HEK293 (cell line): ENCODE measurements around the gene ASB6.

ENCODE experiments used
- CTCF ChIA-PET: fragments of 350-600 bp; formaldehyde crosslinking; extraction: SDS; loops from one replicate; lab custom pipeline; 2021; ENCODE audit warnings: antibody characterized with exemption; lab: Yijun Ruan, JAX
- POLR2A ChIA-PET: fragments of 300-600 bp; formaldehyde crosslinking; extraction: SDS; loops from one replicate; lab custom pipeline; 2020; ENCODE audit warnings: antibody characterized with exemption, inconsistent platforms; lab: Yijun Ruan, JAX
- H3K27ac ChIP-seq: fragments of 200-500 bp; sonication (Bioruptor generic); 2 replicates; pipeline ENCODE4 v1.5.1; 2014; ENCODE audit warnings: low read depth, low read length, control low read depth, inconsistent platforms; ENCODE audit errors: extremely low read depth
- H3K36me3 ChIP-seq, 2 experiments: fragments of 200-500 bp in 1 of 2; sonication (Bioruptor generic) in 1 of 2; 1 replicate in 1 of 2; 2 replicates in 1 of 2; pipeline ENCODE4 v1.5.1; 2014 to 2017; ENCODE audit warnings: inconsistent platforms in 2 of 2, low read length in 2 of 2; ENCODE audit not compliant: control insufficient read depth in 2 of 2, insufficient read depth in 1 of 2
- H3K4me1 ChIP-seq: fragments of 200-500 bp; sonication (Bioruptor generic); 2 replicates; pipeline ENCODE4 v1.5.1; 2014; ENCODE audit warnings: mild to moderate bottlenecking, low read length, inconsistent platforms; ENCODE audit not compliant: control insufficient read depth, insufficient read depth
- H3K4me3 ChIP-seq: 2 replicates; pipeline ENCODE4 v1.5.1; 2011; ENCODE audit warnings: low read depth, mild to moderate bottlenecking, control low read depth, low read length, moderate library complexity
- H3K9me3 ChIP-seq: fragments of 200-500 bp; sonication (Bioruptor generic); 2 replicates; pipeline ENCODE4 v1.5.1; 2014; ENCODE audit warnings: low read depth, low read length, inconsistent platforms; ENCODE audit not compliant: control insufficient read depth, insufficient read depth
- EGR2 ChIP-seq: fragments of 450-650 bp; formaldehyde crosslinking; IDR thresholded peaks from 2 replicates; pipeline ENCODE4 v1.5.1; 2016; ENCODE audit warnings: low read depth, missing biosample characterization, missing genetic modification characterization
- HOXC10 ChIP-seq: sonication (generic); formaldehyde crosslinking; IDR thresholded peaks from 2 replicates; pipeline ENCODE4 v1.8.1; 2023; ENCODE audit warnings: mild to moderate bottlenecking, missing genetic modification reagents
- KLF16 ChIP-seq: fragments of 450-650 bp; formaldehyde crosslinking; IDR thresholded peaks from 2 replicates; pipeline ENCODE4 v1.5.1; 2017; ENCODE audit warnings: missing biosample characterization, missing genetic modification characterization
- KLF8 ChIP-seq: fragments of 450-650 bp; formaldehyde crosslinking; IDR thresholded peaks from 2 replicates; pipeline ENCODE4 v1.5.1; 2016; ENCODE audit warnings: missing biosample characterization, missing genetic modification characterization
- REPIN1 ChIP-seq: fragments of 450-650 bp; formaldehyde crosslinking; IDR thresholded peaks from 2 replicates; pipeline ENCODE4 v1.5.1; 2017; ENCODE audit warnings: missing biosample characterization, missing genetic modification characterization, low read depth
- SALL2 ChIP-seq: fragments of 450-650 bp; formaldehyde crosslinking; IDR thresholded peaks from 2 replicates; pipeline ENCODE4 v1.5.0; 2017; ENCODE audit warnings: missing biosample characterization, mild to moderate bottlenecking, missing genetic modification characterization, borderline replicate concordance
- SETDB1 ChIP-seq: IDR thresholded peaks from one replicate; pipeline ENCODE4 v1.6.1; 2017; ENCODE audit warnings: mild to moderate bottlenecking, low read length, moderate library complexity, mixed read lengths; ENCODE audit not compliant: insufficient read length
- YY1 ChIP-seq: fragments of 450-650 bp; formaldehyde crosslinking; IDR thresholded peaks from 2 replicates; pipeline ENCODE4 v1.5.1; 2018; ENCODE audit warnings: missing biosample characterization, missing genetic modification characterization
- ZBTB20 ChIP-seq: fragments of 450-650 bp; formaldehyde crosslinking; IDR thresholded peaks from 2 replicates; pipeline ENCODE4 v1.5.1; 2016; ENCODE audit warnings: missing biosample characterization, missing genetic modification characterization
- ZBTB48 ChIP-seq: fragments of 450-650 bp; formaldehyde crosslinking; IDR thresholded peaks from 2 replicates; pipeline ENCODE4 v1.5.1; 2016; ENCODE audit warnings: missing biosample characterization, missing genetic modification characterization
- ZNF24 ChIP-seq: fragments of 450-650 bp; formaldehyde crosslinking; IDR thresholded peaks from 2 replicates; pipeline ENCODE4 v1.5.1; 2016; ENCODE audit warnings: missing biosample characterization, missing genetic modification characterization
- ZNF292 ChIP-seq: fragments of 450-650 bp; formaldehyde crosslinking; IDR thresholded peaks from 2 replicates; pipeline ENCODE4 v1.5.1; 2016; ENCODE audit warnings: low read depth, missing biosample characterization, missing genetic modification characterization, borderline replicate concordance
- ZNF433 ChIP-seq: fragments of 450-650 bp; formaldehyde crosslinking; IDR thresholded peaks from 2 replicates; pipeline ENCODE4 v1.5.1; 2016; ENCODE audit warnings: missing biosample characterization, missing genetic modification characterization, low read depth
- ZNF514 ChIP-seq: fragments of 450-650 bp; formaldehyde crosslinking; IDR thresholded peaks from 2 replicates; pipeline ENCODE4 v1.5.1; 2016; ENCODE audit warnings: missing biosample characterization, missing genetic modification characterization
- ZNF529 ChIP-seq: fragments of 450-650 bp; formaldehyde crosslinking; IDR thresholded peaks from 2 replicates; pipeline ENCODE4 v1.5.1; 2017; ENCODE audit warnings: missing genetic modification characterization, missing biosample characterization; ENCODE audit not compliant: insufficient replicate concordance
- ZNF548 ChIP-seq: fragments of 450-650 bp; formaldehyde crosslinking; IDR thresholded peaks from 2 replicates; pipeline ENCODE4 v1.5.1; 2016; ENCODE audit warnings: missing biosample characterization, missing genetic modification characterization
- ZNF558 ChIP-seq: fragments of 450-650 bp; formaldehyde crosslinking; IDR thresholded peaks from 2 replicates; pipeline ENCODE4 v1.5.1; 2016; ENCODE audit warnings: missing biosample characterization, missing genetic modification characterization
- ZNF76 ChIP-seq: fragments of 450-650 bp; formaldehyde crosslinking; IDR thresholded peaks from 2 replicates; pipeline ENCODE4; 2016; ENCODE audit warnings: low read depth, missing biosample characterization, missing genetic modification characterization, borderline replicate concordance
- ZNF792 ChIP-seq: fragments of 450-650 bp; formaldehyde crosslinking; IDR thresholded peaks from 2 replicates; pipeline ENCODE4 v1.5.1; 2016; ENCODE audit warnings: missing biosample characterization, missing genetic modification characterization
- TF ChIP-seq, protein P1 (sequence below): fragments of 450-650 bp; formaldehyde crosslinking; IDR thresholded peaks from 2 replicates; pipeline ENCODE4 v1.5.1; 2016; ENCODE audit warnings: missing biosample characterization, missing genetic modification characterization
- TF ChIP-seq, protein P2 (sequence below): fragments of 450-650 bp; formaldehyde crosslinking; IDR thresholded peaks from 2 replicates; pipeline ENCODE4 v1.5.1; 2017; ENCODE audit warnings: missing biosample characterization, missing genetic modification characterization
- TF ChIP-seq, protein P3 (sequence below): fragments of 450-650 bp; formaldehyde crosslinking; IDR thresholded peaks from 2 replicates; pipeline ENCODE4 v1.5.1; 2017; ENCODE audit warnings: missing biosample characterization, missing genetic modification characterization
- TF ChIP-seq, protein P4 (sequence below): fragments of 450-650 bp; formaldehyde crosslinking; IDR thresholded peaks from 2 replicates; pipeline ENCODE4 v1.5.1; 2016; ENCODE audit warnings: missing biosample characterization, missing genetic modification characterization
- TF ChIP-seq, protein P5 (sequence below): fragments of 450-650 bp; IDR thresholded peaks from 2 replicates; pipeline ENCODE4 v1.5.1; 2018; ENCODE audit warnings: missing biosample characterization, missing genetic modification characterization

Gene ASB6

DNA sequence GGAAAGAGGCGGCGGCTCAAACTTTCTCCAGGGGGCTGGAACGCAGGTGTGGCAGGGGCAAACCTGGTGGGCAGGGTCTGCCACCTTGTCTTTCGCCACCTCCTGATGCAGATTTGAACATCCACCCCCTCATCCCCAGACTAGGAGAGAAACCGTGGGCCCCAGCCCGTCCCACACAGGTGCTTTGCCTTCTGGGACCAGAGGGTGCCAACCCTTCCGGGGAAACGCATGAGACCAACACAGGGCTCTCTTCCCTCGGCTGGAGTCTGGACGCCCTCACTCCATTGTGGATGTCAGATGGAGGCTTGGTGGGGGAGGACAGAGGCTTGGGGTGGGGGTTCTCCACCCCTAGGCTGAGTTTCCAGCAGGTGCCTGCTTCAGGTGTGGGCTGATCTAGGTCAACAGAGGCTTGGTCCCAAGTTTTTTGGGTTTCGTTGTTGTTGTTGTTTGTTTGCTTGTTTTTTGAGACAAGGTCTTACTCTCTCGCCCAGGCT is 30.6 kb downstream of the ASB6 start (continued):
- TF ChIP-seq, protein P1, sequence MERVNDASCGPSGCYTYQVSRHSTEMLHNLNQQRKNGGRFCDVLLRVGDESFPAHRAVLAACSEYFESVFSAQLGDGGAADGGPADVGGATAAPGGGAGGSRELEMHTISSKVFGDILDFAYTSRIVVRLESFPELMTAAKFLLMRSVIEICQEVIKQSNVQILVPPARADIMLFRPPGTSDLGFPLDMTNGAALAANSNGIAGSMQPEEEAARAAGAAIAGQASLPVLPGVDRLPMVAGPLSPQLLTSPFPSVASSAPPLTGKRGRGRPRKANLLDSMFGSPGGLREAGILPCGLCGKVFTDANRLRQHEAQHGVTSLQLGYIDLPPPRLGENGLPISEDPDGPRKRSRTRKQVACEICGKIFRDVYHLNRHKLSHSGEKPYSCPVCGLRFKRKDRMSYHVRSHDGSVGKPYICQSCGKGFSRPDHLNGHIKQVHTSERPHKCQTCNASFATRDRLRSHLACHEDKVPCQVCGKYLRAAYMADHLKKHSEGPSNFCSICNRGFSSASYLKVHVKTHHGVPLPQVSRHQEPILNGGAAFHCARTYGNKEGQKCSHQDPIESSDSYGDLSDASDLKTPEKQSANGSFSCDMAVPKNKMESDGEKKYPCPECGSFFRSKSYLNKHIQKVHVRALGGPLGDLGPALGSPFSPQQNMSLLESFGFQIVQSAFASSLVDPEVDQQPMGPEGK (tag by site-specific recombination), result 0 out of 2 replicates have a peak, but pooled peaks have one; percentile 10
- TF ChIP-seq ZNF24 (tag by site-specific recombination) (no peak), ZNF433 (tag by site-specific recombination) (no peak), YY1 (tag by site-specific recombination) (no peak), ZBTB48 (tag by site-specific recombination) (peak; percentile 45), ZBTB20 (tag by site-specific recombination) (peak; percentile 20; the same call in 1 of the 2 replicates), ZNF76 (tag by site-specific recombination) (peak; percentile 73; the same call in 1 of the 2 replicates), EGR2 (tag by site-specific recombination) (peak; percentile 89)
- TF ChIP-seq, protein P2, sequence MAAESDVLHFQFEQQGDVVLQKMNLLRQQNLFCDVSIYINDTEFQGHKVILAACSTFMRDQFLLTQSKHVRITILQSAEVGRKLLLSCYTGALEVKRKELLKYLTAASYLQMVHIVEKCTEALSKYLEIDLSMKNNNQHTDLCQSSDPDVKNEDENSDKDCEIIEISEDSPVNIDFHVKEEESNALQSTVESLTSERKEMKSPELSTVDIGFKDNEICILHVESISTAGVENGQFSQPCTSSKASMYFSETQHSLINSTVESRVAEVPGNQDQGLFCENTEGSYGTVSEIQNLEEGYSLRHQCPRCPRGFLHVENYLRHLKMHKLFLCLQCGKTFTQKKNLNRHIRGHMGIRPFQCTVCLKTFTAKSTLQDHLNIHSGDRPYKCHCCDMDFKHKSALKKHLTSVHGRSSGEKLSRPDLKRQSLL (tag by site-specific recombination), result no peak
- TF ChIP-seq, protein P3, sequence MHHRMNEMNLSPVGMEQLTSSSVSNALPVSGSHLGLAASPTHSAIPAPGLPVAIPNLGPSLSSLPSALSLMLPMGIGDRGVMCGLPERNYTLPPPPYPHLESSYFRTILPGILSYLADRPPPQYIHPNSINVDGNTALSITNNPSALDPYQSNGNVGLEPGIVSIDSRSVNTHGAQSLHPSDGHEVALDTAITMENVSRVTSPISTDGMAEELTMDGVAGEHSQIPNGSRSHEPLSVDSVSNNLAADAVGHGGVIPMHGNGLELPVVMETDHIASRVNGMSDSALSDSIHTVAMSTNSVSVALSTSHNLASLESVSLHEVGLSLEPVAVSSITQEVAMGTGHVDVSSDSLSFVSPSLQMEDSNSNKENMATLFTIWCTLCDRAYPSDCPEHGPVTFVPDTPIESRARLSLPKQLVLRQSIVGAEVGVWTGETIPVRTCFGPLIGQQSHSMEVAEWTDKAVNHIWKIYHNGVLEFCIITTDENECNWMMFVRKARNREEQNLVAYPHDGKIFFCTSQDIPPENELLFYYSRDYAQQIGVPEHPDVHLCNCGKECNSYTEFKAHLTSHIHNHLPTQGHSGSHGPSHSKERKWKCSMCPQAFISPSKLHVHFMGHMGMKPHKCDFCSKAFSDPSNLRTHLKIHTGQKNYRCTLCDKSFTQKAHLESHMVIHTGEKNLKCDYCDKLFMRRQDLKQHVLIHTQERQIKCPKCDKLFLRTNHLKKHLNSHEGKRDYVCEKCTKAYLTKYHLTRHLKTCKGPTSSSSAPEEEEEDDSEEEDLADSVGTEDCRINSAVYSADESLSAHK (tag by site-specific recombination), result no peak
- TF ChIP-seq, protein P4, sequence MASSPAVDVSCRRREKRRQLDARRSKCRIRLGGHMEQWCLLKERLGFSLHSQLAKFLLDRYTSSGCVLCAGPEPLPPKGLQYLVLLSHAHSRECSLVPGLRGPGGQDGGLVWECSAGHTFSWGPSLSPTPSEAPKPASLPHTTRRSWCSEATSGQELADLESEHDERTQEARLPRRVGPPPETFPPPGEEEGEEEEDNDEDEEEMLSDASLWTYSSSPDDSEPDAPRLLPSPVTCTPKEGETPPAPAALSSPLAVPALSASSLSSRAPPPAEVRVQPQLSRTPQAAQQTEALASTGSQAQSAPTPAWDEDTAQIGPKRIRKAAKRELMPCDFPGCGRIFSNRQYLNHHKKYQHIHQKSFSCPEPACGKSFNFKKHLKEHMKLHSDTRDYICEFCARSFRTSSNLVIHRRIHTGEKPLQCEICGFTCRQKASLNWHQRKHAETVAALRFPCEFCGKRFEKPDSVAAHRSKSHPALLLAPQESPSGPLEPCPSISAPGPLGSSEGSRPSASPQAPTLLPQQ (tag by site-specific recombination), result peak; percentile 74

DNA sequence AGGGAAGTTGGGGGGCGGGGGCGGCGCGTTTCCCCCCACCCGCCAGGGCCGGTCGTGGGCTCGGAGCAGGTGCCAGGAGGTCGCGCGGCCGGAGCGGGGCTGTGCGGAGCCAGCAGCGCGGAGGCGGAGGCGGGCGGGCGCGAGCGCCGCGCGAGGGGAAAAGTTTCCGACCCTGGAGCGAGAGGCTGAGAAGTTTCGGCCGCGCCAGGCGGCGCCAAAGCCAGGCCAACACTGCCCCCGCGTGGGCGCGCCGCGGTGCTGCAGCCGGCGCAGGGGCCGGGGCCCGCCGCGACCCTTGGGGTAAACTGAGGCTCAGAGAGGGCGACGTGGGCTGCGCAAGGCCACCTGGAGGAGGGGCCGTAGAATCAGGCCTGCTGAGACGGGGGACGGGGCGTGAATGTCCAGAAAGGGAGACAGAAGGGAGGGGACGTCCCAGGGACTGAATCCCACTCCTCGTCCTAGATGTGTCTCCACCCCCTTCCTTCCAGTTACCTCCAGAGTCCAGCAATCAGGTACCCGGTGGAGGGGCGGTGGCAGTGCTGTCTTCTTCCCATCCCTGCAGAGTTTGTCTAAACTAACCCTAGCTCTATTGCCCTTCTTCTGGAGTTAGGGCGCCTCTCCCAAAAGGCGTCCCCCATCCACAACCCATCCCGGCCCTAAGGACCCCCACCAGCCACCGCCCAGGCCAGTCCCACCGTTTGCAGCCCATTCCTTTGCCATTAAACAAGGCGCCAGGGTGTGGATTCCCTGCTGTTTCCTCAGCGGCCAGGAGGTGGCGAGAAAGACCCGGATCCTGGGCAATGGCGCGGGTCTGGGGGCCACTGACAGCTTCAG is 31.3 kb downstream of the ASB6 start:
- peak overlapping the region; percentile 49; the same call in 1 of the 2 replicates for H3K27ac ChIP-seq
- H3K4me3 ChIP-seq, result peak overlapping the region; percentile 44
- no peaks in the 10 kb centered on the region for H3K36me3 ChIP-seq
- CTCF ChIA-PET, result interaction anchor here (0.6 to 23.4 kb wide), 30 partner anchors 10 to 749 kb away, joined by 3 to 507 read pairs (median 4); partner anchors contain the start of genes C9orf50 and NTMT1
- H3K4me1 ChIP-seq, result no peaks in the 10 kb centered on the region; the same call in 1 of the 2 replicates
- POLR2A ChIA-PET, result interaction anchor here (1.4 kb wide), 1 partner anchor 471 kb away, joined by 9 read pairs; no protein-coding TSS in a partner anchor
- no peaks in the 10 kb centered on the region for H3K9me3 ChIP-seq
- TF ChIP-seq SALL2 (tag by site-specific recombination) (no peak), HOXC10 (CRISPR knock-in tag) (no peak), ZNF558 (tag by site-specific recombination) (no peak), ZNF792 (tag by site-specific recombination) (no peak), ZNF514 (no peak), ZNF292 (tag by site-specific recombination) (no peak), REPIN1 (tag by site-specific recombination) (no peak), KLF8 (0 out of 2 replicates have a peak, but pooled peaks have one; percentile 55), ZNF529 (tag by site-specific recombination) (no peak), SETDB1 (no peak), ZNF548 (tag by site-specific recombination) (no peak), KLF16 (tag by site-specific recombination) (no peak)
- TF ChIP-seq, protein P5, sequence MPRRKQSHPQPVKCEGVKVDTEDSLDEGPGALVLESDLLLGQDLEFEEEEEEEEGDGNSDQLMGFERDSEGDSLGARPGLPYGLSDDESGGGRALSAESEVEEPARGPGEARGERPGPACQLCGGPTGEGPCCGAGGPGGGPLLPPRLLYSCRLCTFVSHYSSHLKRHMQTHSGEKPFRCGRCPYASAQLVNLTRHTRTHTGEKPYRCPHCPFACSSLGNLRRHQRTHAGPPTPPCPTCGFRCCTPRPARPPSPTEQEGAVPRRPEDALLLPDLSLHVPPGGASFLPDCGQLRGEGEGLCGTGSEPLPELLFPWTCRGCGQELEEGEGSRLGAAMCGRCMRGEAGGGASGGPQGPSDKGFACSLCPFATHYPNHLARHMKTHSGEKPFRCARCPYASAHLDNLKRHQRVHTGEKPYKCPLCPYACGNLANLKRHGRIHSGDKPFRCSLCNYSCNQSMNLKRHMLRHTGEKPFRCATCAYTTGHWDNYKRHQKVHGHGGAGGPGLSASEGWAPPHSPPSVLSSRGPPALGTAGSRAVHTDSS (tag by site-specific recombination), result peak; percentile 38; the same call in 1 of the 2 replicates
- TF ChIP-seq, protein P2 (tag by site-specific recombination), result peak; percentile 40
